Measurements from ENCODE around the gene RASA3.

GRCh38 chr13:114054830-114055439 lies 77.5 kb downstream of the RASA3 start:
- TF ChIP-seq CTCF (IDR thresholded peaks at IDR 0.05) (no peak), EZH2 (IDR thresholded peaks at IDR 0.05) (no peak)

Measured in neural progenitor cell (in vitro differentiated cells).